ENCODE data around the gene ARG1.

DNA sequence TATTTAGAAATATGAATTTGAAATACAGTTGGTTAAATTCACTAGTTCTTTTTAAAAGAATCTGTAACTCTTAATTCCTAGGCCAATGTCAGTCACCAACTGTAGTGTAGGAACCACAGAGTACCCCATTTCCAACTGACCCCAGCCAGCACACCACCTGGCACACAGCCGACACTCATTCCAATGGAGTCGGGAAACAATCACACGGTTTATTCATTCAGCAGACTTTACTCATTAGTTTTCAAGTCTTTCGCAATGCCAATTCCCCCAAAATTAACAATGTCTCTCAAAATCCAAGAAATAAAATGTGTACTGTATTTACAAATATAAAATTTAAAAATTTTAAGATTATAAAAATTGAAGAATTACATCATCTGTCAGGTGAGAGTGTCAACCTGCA, 13.5 kb downstream of the ARG1 start:
- TF ChIP-seq POLR2A (IDR thresholded peaks at IDR 0.05; ENCODE audit: low read depth, low read length) (no peak), POLR2AphosphoS5 (IDR thresholded peaks at IDR 0.05; ENCODE audit: low read depth, low read length) (no peak)

Data from GM12892 (cell line).